ENCODE measurements around the gene CXXC4.

Gene CXXC4

DNA sequence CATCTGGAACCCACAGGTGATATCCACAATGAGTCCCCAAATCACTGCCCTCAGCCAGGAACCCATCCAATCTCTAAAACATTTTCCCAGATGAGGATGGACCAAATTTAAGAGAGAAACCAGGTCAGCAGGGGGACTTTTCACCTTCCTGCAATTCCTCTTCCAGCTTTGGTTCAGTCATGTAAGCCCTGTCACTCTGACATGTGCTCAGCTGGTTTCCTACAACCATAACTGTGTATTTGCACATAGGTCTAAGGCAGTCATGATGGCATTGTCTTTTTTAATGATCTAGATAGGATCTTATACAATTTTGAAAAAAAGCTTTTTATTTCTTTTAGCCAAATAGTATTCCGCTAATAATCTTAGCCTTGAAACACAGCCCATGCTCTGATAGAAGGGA is 6.5 kb downstream of the CXXC4 start:
- DNase-seq = no peak

DNA sequence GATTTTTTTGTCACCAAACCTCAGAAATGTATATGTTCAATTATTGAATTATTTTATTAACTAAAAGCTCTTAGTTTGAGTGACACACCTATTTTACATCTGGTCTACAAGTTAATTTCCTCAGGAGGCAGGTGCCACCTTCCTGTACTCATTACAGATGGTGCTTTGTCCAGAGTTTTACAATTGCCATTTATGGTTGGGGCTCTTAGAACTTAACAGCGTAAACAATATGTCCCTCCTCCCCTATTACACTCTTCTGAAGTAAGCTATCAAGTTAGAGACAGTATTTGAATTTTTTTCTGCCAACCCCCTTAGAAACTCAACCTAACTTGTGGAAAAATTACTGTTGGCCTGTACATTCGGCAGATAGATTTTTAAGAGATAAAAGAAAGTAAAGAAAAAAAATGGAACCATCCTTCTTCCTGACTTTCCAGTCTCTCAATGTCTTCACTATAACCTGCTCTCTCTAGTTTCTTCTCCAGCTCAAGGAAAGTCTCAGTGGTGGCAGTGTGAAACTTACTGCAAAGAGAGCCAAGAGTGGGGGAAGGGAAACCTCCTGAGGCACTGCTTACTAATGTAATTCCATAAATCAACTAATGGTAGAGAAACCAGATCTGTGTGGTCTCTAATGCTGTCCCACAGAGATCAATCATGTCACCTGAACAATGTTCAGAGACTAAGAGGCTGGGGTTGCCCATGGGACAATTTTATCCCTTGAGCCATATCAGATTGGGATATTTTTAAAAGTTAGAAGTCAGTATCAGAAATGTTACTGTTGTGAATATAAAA is 7.8 kb downstream of the CXXC4 start:
- DNase-seq = no peak

DNA sequence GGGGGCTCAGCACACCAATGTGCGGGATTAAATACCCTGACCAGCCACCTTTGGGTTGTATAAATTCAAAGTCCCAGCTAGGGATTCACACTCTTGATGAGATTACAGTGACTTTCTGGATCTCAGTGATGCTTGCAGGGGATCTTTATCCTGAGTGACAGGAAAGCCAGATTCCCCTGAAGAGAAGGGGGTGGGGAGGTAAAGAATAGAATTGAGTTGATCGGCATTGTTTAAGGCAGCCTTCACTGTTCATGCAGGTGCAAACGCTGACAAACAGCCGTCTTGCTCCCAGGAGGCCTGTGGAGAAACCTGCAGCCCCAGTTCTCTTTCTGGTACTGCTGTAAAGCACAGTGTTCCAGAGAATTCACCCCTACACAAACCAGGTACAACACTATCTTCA is 19.0 kb downstream of the CXXC4 start:
- no peak for DNase-seq

DNA sequence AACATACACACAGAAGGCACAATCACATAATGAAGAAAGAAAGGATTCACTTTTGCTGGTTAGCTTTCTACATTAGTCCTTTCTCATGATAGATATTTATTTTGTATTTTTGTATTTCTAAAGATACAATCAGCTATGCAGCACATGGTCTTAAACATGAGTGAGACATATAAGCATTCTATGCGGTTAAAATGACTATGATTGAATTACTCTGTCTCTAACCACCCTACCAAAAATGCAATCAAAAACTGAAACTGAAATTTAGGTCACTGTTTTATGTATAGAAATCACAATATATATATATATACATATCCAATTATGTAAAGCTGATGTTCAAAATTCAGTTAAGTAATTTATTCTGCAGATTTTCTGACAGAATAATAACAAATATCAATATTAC is 21.9 kb downstream of the CXXC4 start:
- DNase-seq = no peak

DNA sequence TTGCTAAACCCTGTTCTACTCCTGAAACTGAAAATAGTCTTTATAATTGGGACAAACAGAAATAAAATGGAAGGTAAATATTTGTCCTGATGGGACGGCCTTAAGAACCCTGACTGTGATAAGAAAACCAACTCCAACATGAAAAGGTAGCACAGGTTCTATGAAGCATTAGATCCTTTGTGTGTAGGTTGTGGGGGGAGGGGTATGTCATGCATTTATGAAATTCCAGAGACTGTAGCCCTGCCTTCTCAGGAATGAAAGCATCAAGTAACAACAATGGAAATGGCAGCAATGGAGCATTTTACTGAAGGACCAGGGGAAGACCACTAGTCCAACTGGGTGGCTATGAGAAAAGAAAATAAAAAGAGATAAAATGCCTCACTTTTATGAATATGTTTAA is 23.9 kb downstream of the CXXC4 start:
- no peak for DNase-seq

DNA sequence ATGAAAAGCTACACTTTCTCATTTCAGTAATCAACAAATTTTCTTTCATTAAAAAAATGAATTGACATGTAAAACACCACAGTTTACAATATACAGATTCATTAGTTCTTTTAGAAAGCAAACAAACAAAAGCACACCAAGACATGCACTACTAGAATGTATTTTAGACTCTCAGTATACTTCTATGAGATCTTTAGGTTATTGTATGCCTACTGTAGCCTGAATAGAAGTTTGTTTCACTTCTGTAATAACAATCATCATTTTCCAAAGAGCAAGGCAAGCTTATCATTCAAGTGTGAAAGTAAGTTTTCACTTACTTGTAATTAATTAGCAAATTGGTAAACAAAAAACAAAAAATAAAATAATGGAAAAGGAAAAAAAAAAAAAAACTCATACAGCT is 24.9 kb downstream of the CXXC4 start:
- DNase-seq = no peak

DNA sequence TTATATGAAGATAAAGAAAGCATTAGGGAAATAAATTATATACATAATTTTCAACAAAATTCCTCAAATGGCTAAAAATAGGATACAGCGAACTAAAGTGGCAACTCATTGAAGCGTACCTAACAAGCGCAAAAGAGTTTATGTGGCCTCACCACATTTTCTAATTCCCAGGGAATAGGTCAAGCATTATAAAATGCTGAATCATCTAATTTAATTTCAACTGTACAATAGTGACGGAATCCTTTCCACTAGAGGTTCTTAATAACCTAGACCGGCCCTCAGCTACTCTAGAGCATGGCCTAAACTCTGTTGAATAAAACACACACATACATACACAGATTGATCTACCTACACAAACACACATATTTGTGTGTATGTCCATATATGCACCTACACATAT is 29.1 kb downstream of the CXXC4 start:
- no peak for DNase-seq

DNA sequence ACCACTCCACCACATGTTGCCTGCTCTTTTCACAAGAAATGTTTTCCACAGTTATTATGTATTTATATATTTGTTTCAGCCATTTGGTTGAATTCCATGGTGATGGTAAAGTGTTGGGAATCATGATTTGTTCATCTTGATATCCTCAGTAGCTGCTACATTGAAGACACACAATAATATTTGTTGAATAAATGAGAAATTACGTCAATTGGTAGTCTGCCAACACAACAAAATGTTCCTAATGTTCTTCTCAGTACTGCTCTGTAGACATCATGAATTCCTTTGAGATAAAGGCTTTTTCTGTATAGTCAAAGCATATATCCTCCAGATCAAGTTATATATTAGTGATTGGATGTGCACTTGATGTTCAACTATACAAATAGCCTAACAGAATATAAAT is 29.5 kb downstream of the CXXC4 start:
- DNase-seq = no peak

DNA sequence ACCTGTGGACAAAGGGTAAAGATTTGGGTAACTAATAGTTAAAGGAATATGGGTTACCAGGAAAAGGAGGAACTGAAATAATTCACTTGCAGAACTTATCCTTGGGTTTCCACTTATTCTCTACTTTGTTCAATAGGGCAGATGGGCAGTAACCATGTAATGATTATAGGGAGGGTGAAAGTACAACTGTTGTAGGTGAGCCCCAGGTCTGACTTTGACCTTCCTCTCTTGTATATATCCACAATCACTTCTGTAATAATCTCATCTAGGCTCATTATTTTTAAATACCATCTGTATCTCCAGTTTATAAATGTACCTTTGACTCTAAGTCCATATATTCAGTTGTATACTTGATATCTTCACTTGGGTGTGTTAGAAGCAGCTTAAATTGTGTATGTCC is 32.1 kb downstream of the CXXC4 start:
- no peak for DNase-seq

DNA sequence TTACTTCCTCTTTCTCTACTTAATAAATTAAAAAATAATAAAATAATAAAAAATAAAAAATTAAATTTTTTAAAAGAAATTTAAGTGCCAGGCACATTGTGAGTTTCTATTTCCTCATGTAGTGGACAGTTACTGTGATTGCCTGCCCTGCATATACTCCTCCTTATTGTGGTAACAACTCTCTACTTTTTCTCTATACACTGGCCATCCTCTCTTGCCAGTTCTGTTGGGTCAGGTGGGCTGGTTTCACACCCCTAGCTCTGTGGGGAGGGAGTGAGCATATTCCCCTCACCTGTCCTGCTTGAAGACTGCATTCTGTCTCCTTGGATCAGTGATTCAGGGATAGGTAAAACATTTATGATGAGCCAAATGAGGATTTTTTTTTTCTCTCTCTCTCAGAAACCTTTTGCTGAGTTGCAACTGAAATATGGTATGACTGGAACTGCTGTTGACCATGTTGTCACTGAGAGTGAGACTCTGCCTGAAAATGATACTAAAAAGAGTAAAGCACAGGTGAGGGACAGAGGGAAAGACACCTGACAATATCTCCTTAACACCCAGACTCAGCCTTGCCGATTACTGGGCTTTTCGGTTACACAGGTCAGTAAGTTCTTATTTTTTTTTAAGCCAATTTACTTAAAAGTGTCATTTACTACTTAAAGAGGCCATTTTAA is 37.2 kb downstream of the CXXC4 start:
- DNase-seq = no peak

DNA sequence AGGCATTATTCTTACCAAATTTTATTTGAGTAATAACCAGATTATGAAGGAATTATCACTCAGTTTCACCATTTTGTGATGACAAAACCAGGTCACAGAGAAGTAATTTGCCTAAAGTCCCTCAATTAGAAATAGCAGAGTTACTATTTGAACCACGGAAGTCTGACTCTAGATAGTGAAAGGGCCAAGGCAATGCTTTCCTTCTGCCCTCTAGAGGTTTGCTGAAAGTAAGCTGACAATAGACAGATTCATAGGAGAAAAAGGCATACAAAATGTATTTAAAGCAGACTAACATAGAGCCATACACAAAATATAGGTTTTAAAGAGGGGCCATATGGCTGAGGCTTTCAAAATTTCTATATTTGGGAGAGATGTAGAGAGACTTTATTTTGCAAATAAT is 43.1 kb downstream of the CXXC4 start:
- DNase-seq = no peak

DNA sequence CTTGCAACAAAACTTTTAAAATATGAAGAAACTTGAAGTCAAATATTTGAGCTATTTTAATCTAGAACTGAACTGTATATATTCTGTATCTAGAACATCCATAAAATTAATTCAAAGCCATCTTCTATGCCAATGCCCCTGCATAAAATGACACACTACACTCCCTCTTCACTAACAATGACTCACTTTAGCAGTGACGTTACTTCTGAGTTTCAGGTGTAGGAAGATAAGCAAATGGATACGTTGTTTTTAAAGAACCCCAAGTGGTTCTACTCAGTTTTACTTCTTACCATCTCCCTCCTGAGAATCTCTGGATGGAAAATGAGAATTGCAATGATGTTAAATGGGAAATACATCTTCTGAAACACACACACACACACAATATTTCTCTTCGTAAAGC is 45.2 kb downstream of the CXXC4 start:
- DNase-seq = no peak

DNA sequence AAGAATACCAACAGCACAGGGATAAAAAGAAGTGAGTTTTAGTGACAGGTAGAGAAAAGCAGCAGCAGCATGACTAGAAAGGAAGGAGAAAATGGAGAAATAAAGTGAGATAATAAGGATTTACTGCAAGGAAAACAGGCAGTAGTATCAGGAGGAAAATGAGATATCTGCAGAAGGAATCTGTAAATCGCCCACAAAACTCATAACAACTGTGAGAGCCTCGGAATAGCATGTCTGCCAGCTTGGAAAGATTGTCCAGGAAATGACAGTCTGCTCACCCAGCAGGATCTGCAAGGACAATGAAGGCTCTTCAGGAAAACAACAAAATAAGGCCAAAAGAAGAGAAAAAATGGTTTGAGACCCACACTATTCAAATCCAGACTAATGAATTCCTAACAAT is 47.4 kb downstream of the CXXC4 start:
- DNase-seq = no peak

DNA sequence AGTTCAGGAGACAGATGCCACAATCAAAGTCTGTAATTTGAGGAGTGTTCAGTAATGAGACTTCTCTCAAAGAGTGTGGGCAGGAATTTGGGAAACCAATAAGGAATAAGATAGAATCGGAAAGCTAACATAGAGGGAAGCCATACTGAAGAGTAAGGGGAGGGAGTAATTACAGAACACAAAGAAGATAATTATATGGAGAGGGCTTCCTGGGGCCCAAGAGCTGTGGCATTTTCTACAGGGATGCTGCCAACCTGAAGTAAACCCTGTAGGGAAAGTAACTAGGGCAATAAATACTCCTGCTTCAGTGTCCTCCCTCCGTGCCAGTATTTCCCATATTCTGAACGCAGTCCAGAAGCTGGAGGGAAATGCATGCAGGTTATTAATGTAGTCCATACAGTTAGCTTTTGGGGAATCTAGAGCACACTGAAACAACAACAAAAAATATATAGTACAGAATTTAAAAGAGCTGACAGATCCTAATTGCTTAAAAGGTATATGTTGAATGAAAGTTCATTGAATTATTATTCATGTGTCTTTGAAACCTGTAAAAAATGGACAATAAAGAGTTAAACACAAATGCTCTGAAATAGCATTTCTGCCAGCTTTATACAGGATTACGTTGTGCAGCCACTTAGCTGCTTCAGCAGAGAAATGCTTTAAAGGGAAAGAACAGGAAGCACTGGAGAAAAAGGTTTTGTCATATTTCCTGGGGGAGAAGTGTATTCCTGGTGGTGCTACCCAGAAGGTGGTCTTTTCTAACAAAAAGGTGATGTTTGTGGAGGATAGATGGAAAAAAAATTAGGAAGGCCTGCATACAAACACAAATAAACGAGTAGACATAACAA is 48.0 kb downstream of the CXXC4 start:
- no peak for DNase-seq

DNA sequence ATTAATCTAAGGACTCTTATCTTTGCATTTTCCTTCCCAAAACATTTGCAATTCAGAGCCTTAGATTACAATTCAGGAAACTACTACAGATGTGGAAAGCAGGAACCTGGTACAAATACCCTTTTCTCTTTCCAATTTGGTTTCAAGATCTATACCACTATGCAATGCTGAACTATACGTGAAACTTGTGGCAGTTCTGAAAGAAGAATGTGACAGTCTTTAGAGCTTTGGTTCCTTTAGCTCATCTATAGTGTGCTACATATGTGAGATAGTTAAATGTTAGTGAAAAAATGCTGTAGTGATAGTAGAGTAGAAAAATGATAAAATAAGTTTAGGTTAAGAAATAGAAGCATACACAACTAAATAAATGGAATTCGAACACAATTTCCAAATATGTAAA is 50.0 kb downstream of the CXXC4 start:
- DNase-seq = no peak

DNA sequence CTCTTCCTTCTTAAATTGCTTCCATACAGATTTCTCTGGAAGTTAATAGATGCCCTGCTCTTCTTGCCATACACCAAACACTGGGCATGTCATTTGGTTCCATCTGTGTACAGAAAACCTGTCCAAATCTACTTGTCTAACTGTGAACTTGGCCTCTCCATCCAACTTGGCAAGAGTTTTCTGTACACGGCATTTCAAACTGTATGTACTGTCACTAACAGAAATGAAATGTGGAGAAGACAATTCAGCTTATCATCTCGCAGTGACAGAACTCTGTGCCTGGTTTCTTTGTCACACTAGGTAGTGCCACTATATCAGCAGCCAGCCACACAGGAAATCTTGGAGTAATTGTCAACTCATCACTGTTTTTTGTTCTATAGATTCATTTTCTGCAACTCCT is 58.2 kb downstream of the CXXC4 start:
- no peak for DNase-seq

DNA sequence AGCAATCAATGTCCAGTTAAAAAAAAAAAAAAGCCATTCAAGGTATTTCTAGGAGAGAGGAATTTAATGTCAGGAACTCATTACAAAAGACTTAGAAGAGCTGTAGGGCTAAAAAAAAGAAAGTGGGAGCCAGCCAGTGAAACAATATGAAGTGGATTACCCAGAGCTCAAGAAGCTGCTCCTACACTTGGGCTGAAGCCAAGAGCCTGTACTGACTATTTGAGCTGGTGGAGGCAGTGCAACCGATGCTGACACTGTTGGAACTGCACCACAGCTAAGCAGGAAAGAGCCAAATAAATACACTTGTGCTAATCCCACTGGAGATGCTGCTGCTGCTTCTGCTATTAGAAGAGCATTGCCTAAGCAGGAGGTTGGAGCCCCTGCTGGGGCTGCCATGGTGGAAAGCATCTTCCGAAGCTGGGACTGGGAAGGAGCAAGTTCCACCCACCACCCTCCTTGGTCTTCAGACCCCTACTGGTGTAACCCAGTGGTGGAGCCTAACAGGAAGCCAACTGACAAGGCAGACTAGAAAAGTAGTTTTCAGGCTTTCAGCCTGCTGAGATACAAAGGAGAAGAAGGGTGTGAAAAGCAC is 65.4 kb downstream of the CXXC4 start:
- DNase-seq = no peak

DNA sequence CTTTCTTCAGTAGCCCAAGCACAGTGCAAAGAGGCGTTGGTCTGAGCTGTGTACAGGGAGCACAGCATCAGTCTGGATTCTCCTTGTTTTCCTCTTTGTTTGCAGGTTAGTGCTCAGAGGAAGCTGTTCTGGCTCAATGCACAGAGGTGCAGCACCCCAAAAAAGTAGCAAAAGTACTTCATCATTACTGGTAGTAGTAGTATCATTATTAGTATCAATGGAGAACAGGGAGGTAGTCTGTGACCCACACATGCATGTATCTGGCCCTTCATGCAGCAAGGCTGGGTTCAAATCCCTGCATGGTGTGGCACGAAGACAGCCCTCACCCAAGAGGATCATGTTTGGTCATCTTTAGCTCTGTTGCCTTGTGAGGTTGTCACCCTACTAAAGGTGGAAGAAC is 68.7 kb downstream of the CXXC4 start:
- DNase-seq = no peak

DNA sequence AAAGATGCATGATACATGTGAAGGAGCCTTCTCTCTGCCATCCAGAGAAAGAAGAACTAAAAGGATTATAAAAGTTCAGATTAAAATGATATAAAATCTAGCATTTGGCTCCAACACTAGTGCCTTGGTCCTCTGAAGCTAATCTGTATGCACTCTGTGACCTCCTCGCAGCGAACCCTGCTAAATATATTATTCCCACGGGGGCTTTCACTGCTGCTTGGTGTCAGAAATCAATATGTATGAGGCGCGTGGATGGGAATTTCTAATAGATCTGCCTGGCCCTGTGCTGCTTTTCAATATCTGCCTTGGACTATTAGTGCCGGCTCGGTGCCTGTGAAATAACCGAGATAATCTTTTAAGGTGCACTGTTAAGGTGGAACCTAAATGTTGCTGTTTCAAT is 69.7 kb downstream of the CXXC4 start:
- DNase-seq = no peak

DNA sequence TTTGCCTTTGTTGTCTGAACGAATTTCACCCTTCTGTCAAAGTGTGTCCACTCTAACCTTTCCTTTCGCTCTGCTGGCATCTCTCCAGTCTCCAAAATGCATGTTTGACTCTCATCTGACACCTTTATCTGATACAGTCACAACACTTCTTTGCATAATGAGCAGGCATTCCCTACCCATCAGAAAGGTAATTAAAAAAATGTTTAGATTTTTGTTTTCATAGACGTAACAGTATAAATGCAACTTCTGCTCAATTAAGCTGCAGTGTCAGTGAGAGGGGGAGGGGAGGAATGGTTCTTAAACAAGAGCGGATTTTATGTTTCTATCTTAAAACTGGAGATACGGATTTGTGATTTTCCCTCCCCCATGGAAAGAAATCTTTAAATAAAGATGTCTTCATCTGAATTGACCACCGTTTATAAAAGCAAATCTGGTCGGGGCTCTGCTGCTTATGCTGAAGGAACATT is 70.2 kb downstream of the CXXC4 start:
- no peak for DNase-seq

DNA sequence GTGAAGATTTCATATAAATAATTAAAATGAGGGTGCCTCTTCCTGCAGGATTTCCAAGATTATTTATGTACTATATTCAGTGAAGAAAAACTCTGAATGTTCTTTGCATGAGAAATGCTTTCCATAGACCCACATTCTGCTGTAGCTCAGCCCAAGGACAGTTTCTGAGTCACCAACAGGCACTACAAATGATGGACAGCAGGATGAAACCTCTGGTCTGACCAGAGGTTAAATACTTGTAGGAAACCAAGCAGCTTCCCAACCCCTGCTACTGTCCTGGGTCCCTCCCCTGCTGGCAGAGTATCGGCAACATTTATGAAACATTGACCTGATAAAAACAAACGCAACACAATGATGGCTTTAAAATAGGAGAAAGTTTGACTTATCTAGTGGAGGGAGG is 73.1 kb downstream of the CXXC4 start:
- DNase-seq = no peak

DNA sequence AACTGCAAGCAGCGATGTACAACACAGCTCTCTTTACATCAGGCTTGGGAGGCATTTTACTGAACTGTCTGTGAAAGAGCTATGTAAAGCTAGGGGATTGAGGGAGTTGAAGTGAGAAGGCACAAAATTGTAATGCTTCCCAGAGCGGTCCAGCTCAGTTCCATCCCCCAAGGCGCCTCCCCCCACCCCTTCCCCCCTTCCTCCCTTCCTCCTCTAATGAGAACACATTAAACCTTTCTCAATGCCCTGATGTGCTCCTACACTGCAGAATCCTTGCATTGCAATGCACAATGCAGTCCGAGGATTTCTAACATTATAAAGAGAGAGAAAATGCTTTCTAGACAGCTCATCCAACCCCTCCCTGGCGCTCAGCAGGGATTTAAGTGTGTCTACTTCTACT is 73.9 kb downstream of the CXXC4 start:
- no peak for DNase-seq

Measured in stimulated activated CD4-positive, alpha-beta T cell treated with anti-CD3 and anti-CD28 coated beads, Interleukin-4, amount 100 ng/mL, for 24 hours (primary cell).